Activated CD8-positive, alpha-beta T cell treated with anti-CD3 and anti-CD28 coated beads for 36 hours (primary cell): ENCODE results near the gene ELL. TPM values are rescaled to one million over a fixed set of nuclear protein-coding genes. Genes with fewer than 3 reads are reported as not detected.

Experiments
- ATAC-seq: fragments of 200-7000 bp; cut with Tn5 transposase; one replicate; pipeline ENCODE4 v1.10.0; 2021; ENCODE audit warnings: mild to moderate bottlenecking, moderate library complexity
- CTCF ChIA-PET: fragments of 350-600 bp; sonication (Branson Sonifier 250); formaldehyde crosslinking; loops from one replicate; lab custom pipeline; 2021; ENCODE audit warnings: antibody characterized with exemption; lab: Charles Lee
- POLR2A ChIA-PET: fragments of 350-600 bp; sonication (Branson Sonifier 250); formaldehyde crosslinking; loops from one replicate; lab custom pipeline; 2021; ENCODE audit warnings: antibody characterized with exemption; lab: Charles Lee
- DNase-seq: peaks from one replicate; pipeline ENCODE4 v3.0.0-alpha.2; 2020
- H3K27ac Mint-ChIP-seq: one replicate; pipeline ENCODE4 v1.8.0; 2021; ENCODE audit warnings: mild to moderate bottlenecking, mixed read lengths
- H3K27me3 Mint-ChIP-seq: one replicate; pipeline ENCODE4 v1.8.0; 2021; ENCODE audit warnings: mixed read lengths
- H3K36me3 Mint-ChIP-seq: one replicate; pipeline ENCODE4 v1.8.0; 2021; ENCODE audit warnings: low read depth, mixed read lengths
- H3K4me1 Mint-ChIP-seq: one replicate; pipeline ENCODE4 v1.8.0; 2021; ENCODE audit warnings: low read depth, mixed read lengths
- H3K4me3 Mint-ChIP-seq: one replicate; pipeline ENCODE4 v1.8.0; 2021; ENCODE audit warnings: mild to moderate bottlenecking, moderate library complexity, mixed read lengths
- H3K9me3 Mint-ChIP-seq: one replicate; pipeline ENCODE4 v1.8.0; 2021; ENCODE audit warnings: mixed read lengths
- CTCF ChIP-seq: fragments of 200-600 bp; IDR thresholded peaks from one replicate; pipeline ENCODE4 v1.8.0; 2022; ENCODE audit warnings: antibody characterized with exemption, mild to moderate bottlenecking
- intact Hi-C: fragments of 100-400 bp; cut with micrococcal nuclease; formaldehyde crosslinking; loops from one replicate; pipeline ENCODE4 v1.10.0; 2022
- total RNA-seq, 2 experiments: library from RNA; stranded (reverse); gene quantifications; one replicate each; pipeline ENCODE4 v1.2.3, GENCODE V29; 2021

Gene ELL
- total RNA-seq, 2 experiments from 2014 or later: 20.1 to 21.9 TPM

GRCh38 chr19:18499055-18499775 lies 22.7 kb downstream of the ELL start:
- peaks cover 86% of the 10 kb centered on the region for H3K4me1 Mint-ChIP-seq
- H3K9me3 Mint-ChIP-seq: no peaks in the 10 kb centered on the region
- intact Hi-C loops: no loop called here
- ChIA-PET POLR2A (interaction anchor here (1.0 kb wide), 2 partner anchors 45 to 72 kb away, joined by 5 read pairs; partner anchors contain the start of genes FKBP8 and UBA52), CTCF (interaction anchor here (0.7 to 1.8 kb wide), 4 partner anchors 10 to 60 kb away, joined by 3 to 7 read pairs (median 3); no protein-coding TSS in a partner anchor)
- TF ChIP-seq CTCF: no peak
- ATAC-seq (no peak), DNase-seq (no peak)
- H3K36me3 Mint-ChIP-seq: no peaks in the 10 kb centered on the region
- peak overlapping the region; percentile 59 for H3K27ac Mint-ChIP-seq
- H3K4me3 Mint-ChIP-seq: no peak overlapping the region
- no peaks in the 10 kb centered on the region for H3K27me3 Mint-ChIP-seq

DNA sequence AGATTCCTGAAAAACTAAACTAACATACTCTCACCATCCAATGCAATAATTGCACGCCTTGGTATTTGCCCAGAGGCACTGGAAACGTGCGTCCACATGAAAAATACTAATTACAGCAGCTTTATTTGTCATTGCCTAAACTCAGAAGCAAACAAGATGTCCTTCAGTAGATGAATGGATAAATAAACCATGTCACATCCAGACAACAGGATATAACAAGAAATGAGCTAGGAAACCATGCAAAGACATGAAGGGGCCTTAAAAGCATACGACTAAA lies 25.0 kb downstream of the ELL start:
- H3K9me3 Mint-ChIP-seq: no peaks in the 10 kb centered on the region
- intact Hi-C loops: no loop called here
- ChIA-PET CTCF (interaction anchor here (1.3 to 2.7 kb wide), 7 partner anchors 8 to 46 kb away, joined by 3 to 12 read pairs (median 5); no protein-coding TSS in a partner anchor), POLR2A (interaction anchor here (1.3 to 1.9 kb wide), 3 partner anchors 9 to 15 kb away, joined by 4 to 12 read pairs (median 7); no protein-coding TSS in a partner anchor)
- peak overlapping the region; percentile 83 for H3K27ac Mint-ChIP-seq
- ATAC-seq (no peak), DNase-seq (no peak)
- H3K4me1 Mint-ChIP-seq: peaks cover 74% of the 10 kb centered on the region
- no peaks in the 10 kb centered on the region for H3K27me3 Mint-ChIP-seq
- H3K4me3 Mint-ChIP-seq: no peak overlapping the region
- TF ChIP-seq CTCF: no peak
- H3K36me3 Mint-ChIP-seq: no peaks in the 10 kb centered on the region

GRCh38 chr19:18496167-18496979 lies 25.5 kb downstream of the ELL start:
- H3K27me3 Mint-ChIP-seq: no peaks in the 10 kb centered on the region
- no peaks in the 10 kb centered on the region for H3K36me3 Mint-ChIP-seq
- POLR2A ChIA-PET: interaction anchor here (0.7 to 1.9 kb wide), 5 partner anchors 9 to 56 kb away, joined by 3 to 12 read pairs (median 4); no protein-coding TSS in a partner anchor
- H3K4me3 Mint-ChIP-seq: peak overlapping the region; percentile 36
- H3K27ac Mint-ChIP-seq: peak overlapping the region; percentile 83
- CTCF ChIA-PET: interaction anchor here (0.6 to 2.7 kb wide), 14 partner anchors 8 to 212 kb away, joined by 3 to 12 read pairs (median 3); no protein-coding TSS in a partner anchor
- H3K9me3 Mint-ChIP-seq: no peaks in the 10 kb centered on the region
- TF ChIP-seq CTCF: no peak
- ATAC-seq (peak; percentile 93), DNase-seq (peak; percentile 80)
- intact Hi-C loops: no loop called here
- H3K4me1 Mint-ChIP-seq: peaks cover 71% of the 10 kb centered on the region

- CTCF ChIA-PET: interaction anchor here (0.8 to 2.8 kb wide), 13 partner anchors 9 to 108 kb away, joined by 3 to 12 read pairs (median 3); partner anchors contain the start of gene REX1BD
- Mint-ChIP-seq H3K4me3 (peak overlapping the region; percentile 36), H3K27ac (peak overlapping the region; percentile 83), H3K9me3 (no peaks in the 10 kb centered on the region), H3K4me1 (peaks cover 65% of the 10 kb centered on the region), H3K36me3 (no peaks in the 10 kb centered on the region), H3K27me3 (no peaks in the 10 kb centered on the region)
- no peak for TF ChIP-seq CTCF
- ATAC-seq (peak; percentile 15), DNase-seq (no peak)
- POLR2A ChIA-PET: interaction anchor here (1.1 to 1.8 kb wide), 3 partner anchors 10 to 17 kb away, joined by 3 to 12 read pairs (median 4); no protein-coding TSS in a partner anchor
- intact Hi-C loops: no loop called here
Measured at GRCh38 chr19:18495204-18495911, 26.5 kb downstream of the ELL start.
